Kidney capillary endothelial cell (primary cell): Measurements from ENCODE around the gene NKX2-8.
"Not testable (repeated sequence)": the region's sequence is repeated elsewhere in the genome, so short reads cannot be mapped to it uniquely, and the experiment has no call there.

Source experiments
- DNase-seq: peaks from one replicate; pipeline ENCODE4 v3.0.0-alpha.2; 2018; ENCODE audit warnings: low spot score

NKX2-8 gene

DNA sequence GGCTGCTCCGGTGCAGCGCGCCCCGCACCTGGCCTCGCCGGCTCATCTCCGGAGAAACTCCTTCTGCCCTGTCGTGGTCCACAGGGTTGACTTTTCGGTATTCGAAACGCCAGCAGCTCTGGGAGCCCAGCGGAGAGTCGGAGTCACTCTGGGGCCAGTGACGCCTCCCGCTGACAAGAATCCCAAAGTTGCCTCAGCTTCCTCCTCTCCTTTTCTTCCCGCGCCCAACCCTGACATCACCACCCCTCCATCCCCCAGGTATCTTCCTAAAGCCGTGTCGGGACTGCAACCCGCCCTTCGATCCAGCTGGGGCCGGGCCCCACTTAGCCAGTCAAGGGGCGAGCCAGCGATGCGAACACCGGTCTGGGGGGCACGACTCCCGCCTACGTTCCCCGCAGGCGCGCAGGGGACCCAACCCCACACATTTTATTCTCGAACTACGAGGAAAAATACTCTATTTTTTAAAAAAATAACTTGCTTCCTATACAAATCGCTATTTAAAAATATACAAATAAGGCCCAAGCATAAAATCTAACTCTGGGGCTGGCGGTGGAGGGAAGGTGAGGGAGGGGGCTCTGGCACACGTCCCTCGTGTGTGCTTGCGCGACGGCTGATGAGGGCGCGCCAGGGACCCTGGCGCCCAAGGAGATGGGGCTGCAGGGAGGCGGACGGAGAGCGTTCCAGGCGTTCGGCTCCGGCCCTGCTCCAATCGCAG is 2.1 kb downstream of the NKX2-8 start:
- no peak for DNase-seq

DNA sequence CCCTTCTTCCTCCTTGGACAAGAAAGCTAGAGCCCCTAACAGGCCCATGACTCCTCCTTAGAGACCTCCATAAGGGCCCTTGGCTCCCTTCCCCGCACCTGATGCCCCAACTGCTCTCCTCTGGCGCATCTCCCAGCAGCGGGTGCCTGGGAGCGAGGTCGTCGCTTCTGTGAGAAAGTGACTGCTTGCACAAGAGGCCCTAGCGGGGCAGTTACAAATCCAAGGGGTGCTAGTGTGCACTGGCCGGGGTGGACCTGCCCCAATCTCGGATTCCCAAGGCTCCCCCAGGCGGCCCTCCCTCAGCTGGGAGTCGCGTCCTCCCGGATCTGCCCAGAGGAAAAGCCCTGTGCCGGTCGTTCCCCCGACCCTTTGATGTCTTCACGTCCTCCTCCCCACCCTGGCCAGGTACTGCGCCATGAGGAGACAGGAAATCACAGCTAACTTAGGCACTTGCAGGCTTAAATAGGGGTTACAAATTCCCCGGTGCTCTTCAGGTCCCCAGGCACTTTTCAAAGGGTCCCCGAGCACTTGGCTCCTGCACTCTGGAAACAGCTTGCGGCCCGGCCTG is 2.8 kb downstream of the NKX2-8 start:
- no peak for DNase-seq

DNA sequence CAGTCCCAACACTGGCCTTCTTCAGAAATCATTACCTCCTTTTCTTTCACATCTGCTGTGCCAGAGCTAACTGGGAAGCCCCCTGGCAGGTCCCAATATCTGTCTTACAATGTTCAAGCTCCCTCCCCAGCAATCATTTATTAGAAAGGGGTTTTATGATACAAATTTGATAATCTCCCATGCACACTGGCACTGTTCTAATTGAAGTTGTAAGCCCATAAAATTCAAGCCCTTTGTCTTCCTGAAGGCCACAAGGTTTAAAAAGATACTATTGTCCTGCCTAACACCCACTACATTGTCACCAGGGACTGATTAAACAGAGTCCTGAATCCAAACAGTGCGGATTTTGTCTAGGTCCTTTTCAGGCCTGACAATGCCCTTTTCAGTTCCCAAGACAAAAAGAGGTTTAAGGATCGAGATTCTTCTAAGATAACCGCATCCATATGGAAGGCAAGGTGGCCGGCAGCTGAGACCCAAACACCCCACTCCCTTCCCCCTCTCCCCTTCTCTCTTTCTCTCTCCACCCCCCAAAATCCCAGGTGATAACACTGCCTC is 3.3 kb downstream of the NKX2-8 start:
- no peak for DNase-seq

DNA sequence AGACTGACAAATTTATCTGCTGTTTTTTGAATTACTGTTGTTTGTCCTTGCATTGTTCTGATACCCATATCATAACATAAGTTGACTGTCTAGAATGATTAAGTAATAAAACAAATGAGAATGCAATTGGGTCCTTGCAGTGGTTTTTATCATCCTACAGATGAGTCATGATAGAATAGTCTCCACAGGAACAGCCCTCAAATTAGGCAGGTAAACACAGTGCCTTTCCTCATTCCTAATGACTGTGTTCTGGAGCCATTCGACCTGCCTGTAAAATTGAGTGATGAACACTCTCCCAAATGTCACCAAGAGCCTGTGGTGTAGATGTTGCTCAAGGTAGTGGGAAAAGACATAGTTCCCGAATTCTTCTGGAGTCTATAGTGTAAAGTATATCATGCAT is 12.3 kb downstream of the NKX2-8 start:
- no peak for DNase-seq

DNA sequence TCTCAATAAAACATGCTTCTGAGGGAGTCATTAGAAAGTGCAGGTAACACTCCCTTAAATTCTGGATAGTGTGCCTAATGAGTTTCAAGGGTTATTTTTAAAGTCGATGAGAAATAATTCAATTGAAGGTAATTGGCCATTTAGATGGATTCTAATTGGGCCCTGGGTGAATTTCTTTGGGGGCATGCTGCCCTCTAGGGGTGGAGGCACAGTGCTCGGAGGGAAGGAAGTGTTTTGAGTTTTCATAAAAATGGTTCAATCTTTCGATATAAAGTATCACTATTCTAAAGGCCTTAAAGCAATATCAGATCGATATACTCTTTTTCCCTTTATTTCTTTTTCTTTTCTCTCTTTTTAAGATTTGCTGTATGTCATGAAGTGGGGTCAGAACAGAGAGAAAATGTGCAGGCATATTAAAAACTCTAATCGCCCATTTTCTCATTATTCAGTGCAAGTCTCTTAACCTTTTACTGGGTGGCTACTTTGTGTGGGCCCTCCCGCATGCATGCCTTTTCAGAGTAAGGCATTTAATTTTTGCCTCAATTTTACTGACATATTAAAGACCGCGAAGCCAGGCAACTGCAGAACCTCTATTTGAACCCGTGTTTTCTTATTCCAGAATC is 25.5 kb downstream of the NKX2-8 start:
- DNase-seq, result no peak

- DNase-seq, result no peak
These were observed 26.2 kb downstream of the NKX2-8 start for GRCh38 chr14:36555998-36556743.

- DNase-seq, result peak; percentile 25
These were observed 28.7 kb downstream of the NKX2-8 start for GRCh38 chr14:36553656-36554260.

GRCh38 chr14:36550899-36551298 is 31.5 kb downstream of the NKX2-8 start:
- DNase-seq, result no peak

GRCh38 chr14:36544280-36544679 is 38.1 kb downstream of the NKX2-8 start:
- not testable (repeated sequence) for DNase-seq

DNA sequence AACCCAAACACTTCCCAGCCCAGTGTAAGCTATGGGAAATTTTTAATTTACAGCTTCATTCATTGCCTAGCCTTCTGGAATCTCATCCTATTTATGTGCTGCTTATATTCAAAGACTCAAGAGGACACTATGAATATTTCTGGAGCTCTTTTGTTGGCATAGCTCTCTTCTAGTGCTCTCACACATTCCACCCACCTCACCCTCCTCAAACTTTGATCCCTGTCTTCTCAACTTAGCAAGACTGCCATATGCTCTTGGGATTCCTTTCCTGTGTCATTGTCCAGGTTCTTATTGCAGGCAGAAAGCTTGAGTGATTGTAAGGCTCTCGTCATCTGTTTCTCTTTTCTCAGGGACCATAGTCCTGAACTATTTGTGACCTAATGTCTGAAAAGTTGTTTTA is 44.4 kb downstream of the NKX2-8 start:
- no peak for DNase-seq
